DLD1 (cell line): ENCODE measurements around the gene TRPM1.

ENCODE experiments used
- in situ Hi-C: cut with HindIII; loops from 2 replicates; pipeline ENCODE4 v1.10.0; 2017; ENCODE audit warnings: low sequenced_read_pairs

The TRPM1 gene

GRCh38 chr15:31024979-31025378 lies 76.5 kb downstream of the TRPM1 start:
- in situ Hi-C loops: loop anchor here (25.0 kb wide), 1 partner anchor 87 kb away; the partner anchor contains the start of gene TRPM1

- in situ Hi-C loops: loop anchor here (25.0 kb wide), 1 partner anchor 88 kb away; the partner anchor contains the start of gene TRPM1
These were observed 77.2 kb downstream of the TRPM1 start for GRCh38 chr15:31024330-31024729.

GRCh38 chr15:31023841-31024240 lies 77.7 kb downstream of the TRPM1 start:
- in situ Hi-C loops: loop anchor here (25.0 kb wide), 1 partner anchor 88 kb away; the partner anchor contains the start of gene TRPM1

- in situ Hi-C loops: loop anchor here (25.0 kb wide), 1 partner anchor 91 kb away; the partner anchor contains the start of gene TRPM1
These were observed 80.4 kb downstream of the TRPM1 start for GRCh38 chr15:31021067-31021665.

GRCh38 chr15:31020542-31020941 lies 81.0 kb downstream of the TRPM1 start:
- in situ Hi-C loops: loop anchor here (25.0 kb wide), 1 partner anchor 92 kb away; the partner anchor contains the start of gene TRPM1

GRCh38 chr15:31019986-31020385 lies 81.5 kb downstream of the TRPM1 start:
- in situ Hi-C loops: loop anchor here (25.0 kb wide), 1 partner anchor 92 kb away; the partner anchor contains the start of gene TRPM1

GRCh38 chr15:31017311-31017710 lies 84.2 kb downstream of the TRPM1 start:
- in situ Hi-C loops: loop anchor here (25.0 kb wide), 1 partner anchor 95 kb away; the partner anchor contains the start of gene TRPM1

- in situ Hi-C loops: loop anchor here (25.0 kb wide), 1 partner anchor 96 kb away; the partner anchor contains the start of gene TRPM1
These were observed 85.0 kb downstream of the TRPM1 start for GRCh38 chr15:31016446-31016915.

GRCh38 chr15:31014608-31014925 lies 87.0 kb downstream of the TRPM1 start:
- in situ Hi-C loops: loop anchor here (25.0 kb wide), 1 partner anchor 98 kb away; the partner anchor contains the start of gene TRPM1

GRCh38 chr15:31013863-31014607 lies 87.5 kb downstream of the TRPM1 start:
- in situ Hi-C loops: loop anchor here (25.0 kb wide), 1 partner anchor 98 kb away; the partner anchor contains the start of gene TRPM1

GRCh38 chr15:31012455-31012854 lies 89.1 kb downstream of the TRPM1 start:
- in situ Hi-C loops: loop anchor here (25.0 kb wide), 1 partner anchor 100 kb away; the partner anchor contains the start of gene TRPM1

GRCh38 chr15:31010036-31010435 lies 91.5 kb downstream of the TRPM1 start:
- in situ Hi-C loops: loop anchor here (25.0 kb wide), 1 partner anchor 102 kb away; the partner anchor contains the start of gene TRPM1

GRCh38 chr15:31005660-31006059 lies 95.9 kb downstream of the TRPM1 start:
- in situ Hi-C loops: loop anchor here (25.0 kb wide), 1 partner anchor 107 kb away; the partner anchor contains the start of gene TRPM1

- in situ Hi-C loops: loop anchor here (25.0 kb wide), 1 partner anchor 108 kb away; the partner anchor contains the start of gene TRPM1
These were observed 97.2 kb downstream of the TRPM1 start for GRCh38 chr15:31004220-31004733.

GRCh38 chr15:31001702-31002101 lies 99.8 kb downstream of the TRPM1 start:
- in situ Hi-C loops: loop anchor here (25.0 kb wide), 1 partner anchor 111 kb away; the partner anchor contains the start of gene TRPM1

GRCh38 chr15:30999729-31000128 lies 101.8 kb downstream of the TRPM1 start:
- in situ Hi-C loops: loop anchor here (25.0 kb wide), 1 partner anchor 113 kb away; the partner anchor contains the start of gene TRPM1

- in situ Hi-C loops: no loop called here
These were observed 104.3 kb downstream of the TRPM1 start for GRCh38 chr15:30997270-30997669.

- in situ Hi-C loops: no loop called here
These were observed 109.2 kb downstream of the TRPM1 start for GRCh38 chr15:30992249-30992864.

GRCh38 chr15:30991255-30992235 lies 110.0 kb downstream of the TRPM1 start, which contains the start of gene MTMR10:
TSS of gene MTMR10 (minus strand) at chr15:30991628. CDS start at chr15:30991506, 122 bp downstream.
- in situ Hi-C loops: no loop called here
